CD14-positive monocyte (primary cell): Measurements from ENCODE around the gene PPP2R2C. TPM values are rescaled to one million over a fixed set of nuclear protein-coding genes. Genes with fewer than 3 reads are reported as not detected.

ENCODE experiments used
- DNase-seq, 3 donors: peaks; one replicate each; pipeline ENCODE4 v3.0.0-alpha.2; 2011 to 2022
- H2AFZ ChIP-seq: 2 replicates; pipeline ENCODE4 v1.6.0; 2012; ENCODE audit warnings: mild to moderate bottlenecking, low read depth, low read length, inconsistent platforms; ENCODE audit not compliant: insufficient read depth, poor library complexity, severe bottlenecking
- H3K27ac ChIP-seq, 2 donors: 1 replicate in 1 of 2; 2 replicates in 1 of 2; pipeline ENCODE4 v1.5.1; 2012 to 2013; ENCODE audit warnings: low read length in 2 of 2, control low read depth in 1 of 2, inconsistent platforms in 1 of 2, low read depth in 1 of 2, mild to moderate bottlenecking in 1 of 2
- H3K27me3 ChIP-seq, 2 donors: one replicate each; pipeline versions ENCODE4 v1.6.0 to v1.6.1; 2011 to 2013; ENCODE audit warnings: low read length in 2 of 2; ENCODE audit not compliant: control insufficient read depth in 2 of 2, insufficient read depth in 2 of 2
- H3K36me3 ChIP-seq, 2 donors: replicated peaks in 1 of 2; 1 replicate in 1 of 2; 2 replicates in 1 of 2; pipeline versions ENCODE4 v1.5.1 to v1.6.1; 2012 to 2013; ENCODE audit warnings: low read length in 2 of 2, control low read depth in 1 of 2, inconsistent platforms in 1 of 2, mild to moderate bottlenecking in 1 of 2; ENCODE audit not compliant: insufficient read depth in 2 of 2, control insufficient read depth in 1 of 2
- H3K4me1 ChIP-seq, 2 donors: 1 replicate in 1 of 2; 2 replicates in 1 of 2; pipeline versions ENCODE4 v1.5.1 to v1.6.1; 2012 to 2013; ENCODE audit warnings: low read length in 2 of 2, control low read depth in 1 of 2, inconsistent platforms in 1 of 2, mild to moderate bottlenecking in 1 of 2, moderate library complexity in 1 of 2; ENCODE audit not compliant: insufficient read depth in 2 of 2, control insufficient read depth in 1 of 2
- H3K4me2 ChIP-seq: replicated peaks from 2 replicates; pipeline ENCODE3; 2012; ENCODE audit warnings: low read length, moderate library complexity, mild to moderate bottlenecking; ENCODE audit not compliant: poor library complexity, severe bottlenecking; ENCODE audit errors: extremely low read depth
- H3K4me3 ChIP-seq, 3 experiments: fragments of 200-600 bp in 1 of 3; sonication (generic) in 1 of 3; replicated peaks in 1 of 3; 1 replicate in 2 of 3; 2 replicates in 1 of 3; pipeline ENCODE4 v1.5.1; 2011 to 2013; ENCODE audit warnings: low read length in 3 of 3, mild to moderate bottlenecking in 3 of 3, control low read depth in 2 of 3, low read depth in 2 of 3, inconsistent platforms in 1 of 3, moderate library complexity in 1 of 3
- H3K79me2 ChIP-seq: 2 replicates; pipeline ENCODE4 v1.6.0; 2012; ENCODE audit warnings: mild to moderate bottlenecking, control low read depth, inconsistent platforms, low read length, moderate library complexity; ENCODE audit not compliant: insufficient read depth
- H3K9ac ChIP-seq: 2 replicates; pipeline ENCODE4 v1.6.0; 2017; ENCODE audit warnings: low read length, mild to moderate bottlenecking; ENCODE audit not compliant: insufficient read depth, poor library complexity, severe bottlenecking
- H3K9me3 ChIP-seq, 2 donors: replicated peaks in 1 of 2; 1 replicate in 1 of 2; 2 replicates in 1 of 2; pipeline versions ENCODE4 v1.5.1 to v1.6.1; 2012 to 2013; ENCODE audit warnings: low read length in 2 of 2, control low read depth in 1 of 2; ENCODE audit not compliant: control insufficient read depth in 1 of 2, insufficient read depth in 1 of 2
- H4K20me1 ChIP-seq: 2 replicates; pipeline ENCODE4 v1.6.0; 2012; ENCODE audit warnings: mild to moderate bottlenecking, low read length, control low read depth, moderate library complexity; ENCODE audit not compliant: insufficient read depth
- H3K27ac Mint-ChIP-seq, 7 donors: one replicate each; pipeline ENCODE4 v1.8.0; 2020; ENCODE audit warnings: mild to moderate bottlenecking in 7 of 7, mixed read lengths in 7 of 7, moderate library complexity in 6 of 7, inconsistent platforms in 2 of 7
- H3K27me3 Mint-ChIP-seq, 3 donors: one replicate each; pipeline ENCODE4 v1.8.0; 2021 to 2022; ENCODE audit warnings: low read depth in 3 of 3, mild to moderate bottlenecking in 3 of 3, mixed read lengths in 3 of 3, moderate library complexity in 3 of 3, inconsistent platforms in 1 of 3
- H3K36me3 Mint-ChIP-seq, 2 donors: one replicate each; pipeline ENCODE4 v1.8.0; 2020; ENCODE audit warnings: mixed read lengths in 2 of 2, inconsistent platforms in 1 of 2, mild to moderate bottlenecking in 1 of 2
- H3K4me1 Mint-ChIP-seq: one replicate; pipeline ENCODE4 v1.8.0; 2020; ENCODE audit warnings: mild to moderate bottlenecking, mixed read lengths
- H3K4me3 Mint-ChIP-seq, 2 donors: one replicate each; pipeline ENCODE4 v1.8.0; 2020; ENCODE audit warnings: mild to moderate bottlenecking in 2 of 2, mixed read lengths in 2 of 2, moderate library complexity in 1 of 2
- H3K9me3 Mint-ChIP-seq, 7 donors: one replicate each; pipeline ENCODE4 v1.8.0; 2020 to 2022; ENCODE audit warnings: mixed read lengths in 7 of 7, mild to moderate bottlenecking in 6 of 7, moderate library complexity in 6 of 7, inconsistent platforms in 2 of 7
- WGBS: methylation state at CpG from one replicate; pipeline ENCODE4 v1.1.5; 2013; ENCODE audit warnings: missing lambda C conversion rate; ENCODE audit not compliant: insufficient coverage; 5-methylcytosine and 5-hydroxymethylcytosine counted together
- intact Hi-C, 2 donors: fragments of 100-400 bp; cut with micrococcal nuclease; formaldehyde crosslinking; loops; one replicate each; pipeline versions ENCODE4 v1.15.0 to v1.15.1; 2023
- polyA plus RNA-seq, 3 donors: library from polyadenylated mRNA; depleted of rRNA in 1 of 3; unstranded in 2 of 3; stranded (reverse) in 1 of 3; fragments of 300-500 nt in 2 of 3; fragments of >200 nt in 1 of 3; fragmentation: Illumina TruSeq in 2 of 3; gene quantifications; 1 replicate in 2 of 3; 2 replicates in 1 of 3; pipeline ENCODE4 v1.2.3, GENCODE V29; 2012 to 2021
- TF ChIP-seq, protein P1 (sequence below): fragments of 200-600 bp; IDR thresholded peaks from one replicate; pipeline ENCODE4 v1.8.0; 2022; ENCODE audit warnings: antibody characterized with exemption, mild to moderate bottlenecking

The PPP2R2C gene
- polyA plus RNA-seq, 3 donors = not detected

DNA sequence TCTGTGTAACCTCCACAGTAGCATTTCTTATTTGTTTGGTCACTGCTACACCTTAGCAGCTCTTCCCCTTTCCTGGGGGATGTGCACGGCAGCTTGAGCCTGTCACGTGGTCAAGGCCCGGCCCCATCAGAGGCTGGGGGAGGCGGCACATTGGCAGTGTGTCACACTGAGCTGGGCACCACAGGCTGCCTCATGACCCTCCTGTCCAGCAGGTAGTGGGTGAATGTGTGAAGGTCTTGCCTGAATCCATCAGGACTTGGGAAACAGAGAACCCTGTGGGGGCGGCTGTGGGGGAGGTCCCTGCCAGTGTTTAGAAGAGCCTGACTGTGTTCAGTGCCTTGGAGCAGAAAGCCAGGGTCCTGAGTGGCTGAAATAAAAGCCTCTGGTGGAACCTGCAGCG, 169.5 kb downstream of the PPP2R2C start:
- H3K36me3 Mint-ChIP-seq = no peaks in the 10 kb centered on the region
- H3K4me1 Mint-ChIP-seq = no peaks in the 10 kb centered on the region
- Histone ChIP-seq H3K4me3 (no peak overlapping the region), H3K27ac (no peak overlapping the region), H3K9ac (no peak overlapping the region), H3K4me1 (no peaks in the 10 kb centered on the region), H4K20me1 (no peaks in the 10 kb centered on the region), H3K79me2 (no peaks in the 10 kb centered on the region), H3K36me3 (no peaks in the 10 kb centered on the region), H3K4me2 (no peak overlapping the region), H3K9me3 (no peaks in the 10 kb centered on the region), H3K27me3 (peaks cover 0 to 7% of the 10 kb centered on the region in 2 donors), H2AFZ (no peak overlapping the region)
- TF ChIP-seq, protein P1, sequence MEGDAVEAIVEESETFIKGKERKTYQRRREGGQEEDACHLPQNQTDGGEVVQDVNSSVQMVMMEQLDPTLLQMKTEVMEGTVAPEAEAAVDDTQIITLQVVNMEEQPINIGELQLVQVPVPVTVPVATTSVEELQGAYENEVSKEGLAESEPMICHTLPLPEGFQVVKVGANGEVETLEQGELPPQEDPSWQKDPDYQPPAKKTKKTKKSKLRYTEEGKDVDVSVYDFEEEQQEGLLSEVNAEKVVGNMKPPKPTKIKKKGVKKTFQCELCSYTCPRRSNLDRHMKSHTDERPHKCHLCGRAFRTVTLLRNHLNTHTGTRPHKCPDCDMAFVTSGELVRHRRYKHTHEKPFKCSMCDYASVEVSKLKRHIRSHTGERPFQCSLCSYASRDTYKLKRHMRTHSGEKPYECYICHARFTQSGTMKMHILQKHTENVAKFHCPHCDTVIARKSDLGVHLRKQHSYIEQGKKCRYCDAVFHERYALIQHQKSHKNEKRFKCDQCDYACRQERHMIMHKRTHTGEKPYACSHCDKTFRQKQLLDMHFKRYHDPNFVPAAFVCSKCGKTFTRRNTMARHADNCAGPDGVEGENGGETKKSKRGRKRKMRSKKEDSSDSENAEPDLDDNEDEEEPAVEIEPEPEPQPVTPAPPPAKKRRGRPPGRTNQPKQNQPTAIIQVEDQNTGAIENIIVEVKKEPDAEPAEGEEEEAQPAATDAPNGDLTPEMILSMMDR = no peak
- no peak for DNase-seq
- H3K4me3 Mint-ChIP-seq = no peak overlapping the region
- peaks cover 11 to 18% (median 15%) of the 10 kb centered on the region in 3 donors for H3K27me3 Mint-ChIP-seq
- no peak overlapping the region for H3K27ac Mint-ChIP-seq
- peaks cover 0 to 6% (median 2%) of the 10 kb centered on the region in 7 donors for H3K9me3 Mint-ChIP-seq
- WGBS = 79% methylated on average over 3 of the region's 6 CpGs
- intact Hi-C loops = no loop called here

DNA sequence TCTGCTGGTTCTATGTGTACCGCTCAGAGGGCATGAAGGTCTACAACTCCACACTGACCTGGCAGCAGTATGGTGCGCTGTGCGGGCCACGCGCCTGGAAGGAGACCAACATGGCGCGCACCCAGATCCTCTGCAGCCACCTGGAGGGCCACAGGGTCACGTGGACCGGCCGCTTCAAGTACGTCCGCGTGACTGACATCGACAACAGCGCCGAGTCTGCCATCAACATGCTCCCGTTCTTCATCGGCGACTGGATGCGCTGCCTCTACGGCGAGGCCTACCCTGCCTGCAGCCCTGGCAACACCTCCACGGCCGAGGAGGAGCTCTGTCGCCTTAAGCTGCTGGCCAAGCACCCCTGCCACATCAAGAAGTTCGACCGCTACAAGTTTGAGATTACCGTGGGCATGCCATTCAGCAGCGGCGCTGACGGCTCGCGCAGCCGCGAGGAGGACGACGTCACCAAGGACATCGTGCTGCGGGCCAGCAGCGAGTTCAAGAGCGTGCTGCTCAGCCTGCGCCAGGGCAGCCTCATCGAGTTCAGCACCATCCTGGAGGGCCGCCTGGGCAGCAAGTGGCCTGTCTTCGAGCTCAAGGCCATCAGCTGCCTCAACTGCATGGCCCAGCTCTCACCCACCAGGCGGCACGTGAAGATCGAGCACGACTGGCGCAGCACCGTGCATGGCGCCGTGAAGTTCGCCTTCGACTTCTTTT, 170.5 kb downstream of the PPP2R2C start:
- Histone ChIP-seq H3K4me1 (no peaks in the 10 kb centered on the region), H3K27ac (no peak overlapping the region), H3K79me2 (no peaks in the 10 kb centered on the region), H3K4me2 (no peak overlapping the region), H4K20me1 (no peaks in the 10 kb centered on the region), H2AFZ (no peak overlapping the region), H3K9ac (no peak overlapping the region), H3K9me3 (no peaks in the 10 kb centered on the region), H3K27me3 (peaks cover 0 to 2% of the 10 kb centered on the region in 2 donors), H3K4me3 (no peak overlapping the region), H3K36me3 (no peaks in the 10 kb centered on the region)
- Mint-ChIP-seq H3K9me3 (peaks cover 0 to 6% (median 2%) of the 10 kb centered on the region in 7 donors), H3K27me3 (peaks cover 3 to 18% (median 5%) of the 10 kb centered on the region in 3 donors), H3K4me1 (no peaks in the 10 kb centered on the region), H3K4me3 (no peak overlapping the region), H3K36me3 (no peaks in the 10 kb centered on the region), H3K27ac (no peak overlapping the region)
- TF ChIP-seq, protein P1 = no peak
- WGBS = 98% methylated on average over 55 of the region's 55 CpGs
- intact Hi-C loops = no loop called here
- DNase-seq = no peak
